ENCODE measurements around the gene GLIS1.

GLIS1 gene

DNA sequence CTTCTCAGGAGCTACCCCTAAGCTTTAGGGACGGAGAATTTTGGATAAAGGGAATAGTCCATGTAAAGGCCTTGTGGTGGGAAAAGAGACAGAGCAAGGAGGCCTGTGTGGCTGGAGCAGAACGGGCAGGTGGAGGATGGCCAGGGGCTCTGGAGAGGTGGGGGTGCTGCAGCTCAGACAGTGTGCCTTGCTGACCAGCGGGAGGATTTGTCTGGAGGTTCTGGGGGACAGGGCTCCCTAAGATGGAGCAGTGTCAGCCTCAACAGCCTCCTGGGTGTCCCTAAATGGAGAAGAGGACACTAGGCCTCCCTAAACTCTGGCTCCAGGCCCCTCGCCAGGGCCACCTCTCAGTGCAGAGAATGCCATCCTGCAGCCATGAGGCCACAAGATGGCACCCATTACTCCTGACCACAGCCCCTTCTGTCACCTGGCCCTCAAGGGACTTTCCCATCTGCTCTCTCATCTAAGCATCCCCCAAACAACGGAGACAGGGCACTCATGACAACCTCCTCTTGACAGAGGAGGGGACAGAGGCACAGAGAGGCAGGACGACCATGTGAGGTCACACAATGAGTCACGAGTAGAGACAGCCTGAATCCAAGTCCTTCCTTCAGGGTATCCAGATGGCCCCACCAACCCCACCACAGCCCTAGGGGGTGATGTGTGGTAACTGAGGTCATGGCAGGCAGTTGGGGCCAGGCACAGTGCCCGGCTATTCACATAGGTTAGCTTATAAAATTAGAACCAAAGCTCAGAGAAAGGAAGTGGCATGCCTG, 185.0 kb downstream of the GLIS1 start:
- in situ Hi-C loops (cut with MboI; ENCODE audit: low sequenced_read_pairs), result no loop called here

DNA sequence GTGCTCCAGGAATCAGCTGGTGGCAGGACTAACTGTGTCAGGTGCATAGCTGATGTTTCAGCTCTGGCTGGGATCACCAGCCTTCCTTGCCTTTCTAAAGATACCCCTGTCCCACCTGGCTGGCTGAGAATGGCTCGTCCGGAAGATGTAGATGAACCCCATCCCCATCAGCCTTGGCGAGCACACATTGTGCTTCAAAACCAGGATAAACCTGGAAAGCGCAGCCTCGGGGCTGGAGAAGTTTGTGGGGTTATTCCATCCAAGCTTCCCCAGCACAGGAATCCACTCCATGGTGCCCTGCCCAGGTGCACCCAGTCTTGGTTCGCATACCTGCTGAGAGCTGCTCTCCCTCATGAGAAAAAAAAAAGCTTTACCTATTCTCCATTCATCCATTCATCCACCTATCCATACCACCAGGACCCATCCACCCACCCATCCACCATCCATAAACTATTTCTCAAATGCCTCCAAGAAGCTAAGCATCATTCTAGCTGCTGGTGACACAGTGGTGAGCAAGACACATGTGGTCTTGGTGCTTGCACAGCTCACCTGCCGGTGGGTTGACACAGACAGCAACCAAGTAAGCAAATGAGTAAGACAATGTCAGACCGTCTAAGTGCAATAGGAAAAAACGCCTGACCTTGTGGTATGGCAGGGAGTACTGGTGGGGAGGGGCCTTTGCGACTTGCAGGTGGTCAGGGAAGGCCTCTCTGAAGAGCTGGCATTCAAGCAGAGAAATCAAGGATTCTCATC, 185.8 kb downstream of the GLIS1 start:
- in situ Hi-C loops (cut with MboI; ENCODE audit: low sequenced_read_pairs), result no loop called here

- in situ Hi-C loops (cut with MboI; ENCODE audit: low sequenced_read_pairs), result no loop called here
These were observed 186.7 kb downstream of the GLIS1 start for GRCh38 chr1:53552146-53552861.

DNA sequence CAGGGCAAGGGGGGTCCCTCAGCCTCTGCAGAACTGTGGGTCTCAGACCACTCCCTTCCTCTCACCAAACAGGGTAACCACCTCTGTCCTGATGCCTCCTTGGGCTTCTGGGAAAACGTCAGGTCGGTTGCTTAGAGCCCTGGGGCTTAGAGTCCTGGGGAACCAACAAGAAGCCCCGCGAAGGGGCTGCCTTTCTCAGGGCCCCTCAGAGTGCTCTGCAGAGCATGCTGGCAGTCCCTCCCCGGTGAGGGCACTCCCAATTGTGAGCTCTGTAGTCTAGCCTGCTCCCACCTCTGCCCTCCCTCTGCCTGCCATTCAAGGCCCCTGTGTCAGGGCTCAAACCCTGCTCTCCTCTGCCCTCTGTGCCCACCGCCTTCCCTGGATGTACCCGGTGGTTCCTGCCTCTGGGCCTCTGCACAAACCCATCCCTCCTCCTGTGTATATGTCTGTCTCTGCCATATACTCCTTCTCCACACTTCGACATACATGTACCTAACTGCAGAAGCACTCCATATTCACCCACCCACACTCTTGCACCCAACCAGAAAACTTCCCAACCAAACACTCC, 187.5 kb downstream of the GLIS1 start:
- in situ Hi-C loops (cut with MboI; ENCODE audit: low sequenced_read_pairs), result no loop called here

- in situ Hi-C loops (cut with MboI; ENCODE audit: low sequenced_read_pairs), result no loop called here
These were observed 188.7 kb downstream of the GLIS1 start for GRCh38 chr1:53550201-53550741.

GRCh38 chr1:53549781-53550180, 189.2 kb downstream of the GLIS1 start:
- in situ Hi-C loops (cut with MboI; ENCODE audit: low sequenced_read_pairs), result no loop called here

DNA sequence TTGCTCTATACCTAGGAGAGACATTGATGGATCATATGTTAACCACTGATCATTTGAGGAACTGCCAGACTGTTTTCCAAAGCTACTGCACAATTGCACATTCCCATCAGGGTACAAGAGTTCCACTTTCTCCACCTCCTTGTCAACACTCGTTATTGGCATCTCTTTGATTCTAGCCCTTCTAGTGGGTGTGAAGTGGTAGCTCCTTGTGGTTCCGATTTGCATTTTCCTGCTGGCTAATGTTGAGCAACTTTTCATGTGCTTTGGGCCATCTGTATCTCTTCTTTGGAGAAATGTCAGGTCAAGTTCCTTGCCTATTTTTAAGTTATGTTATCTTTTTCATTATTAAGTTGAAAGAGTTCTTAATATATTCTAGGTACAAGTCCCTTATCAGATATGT, 189.7 kb downstream of the GLIS1 start:
- in situ Hi-C loops (cut with MboI; ENCODE audit: low sequenced_read_pairs), result no loop called here

GRCh38 chr1:53548031-53548491, 190.9 kb downstream of the GLIS1 start:
- in situ Hi-C loops (cut with MboI; ENCODE audit: low sequenced_read_pairs), result no loop called here

GRCh38 chr1:53547231-53547790, 191.7 kb downstream of the GLIS1 start:
- in situ Hi-C loops (cut with MboI; ENCODE audit: low sequenced_read_pairs), result no loop called here

- in situ Hi-C loops (cut with MboI; ENCODE audit: low sequenced_read_pairs), result no loop called here
These were observed 192.4 kb downstream of the GLIS1 start for GRCh38 chr1:53546409-53547155.

- in situ Hi-C loops (cut with MboI; ENCODE audit: low sequenced_read_pairs), result no loop called here
These were observed 193.1 kb downstream of the GLIS1 start for GRCh38 chr1:53545663-53546408.

GRCh38 chr1:53544728-53545515, 194.0 kb downstream of the GLIS1 start:
- in situ Hi-C loops (cut with MboI; ENCODE audit: low sequenced_read_pairs), result no loop called here

- in situ Hi-C loops (cut with MboI; ENCODE audit: low sequenced_read_pairs), result no loop called here
These were observed 194.9 kb downstream of the GLIS1 start for GRCh38 chr1:53543778-53544695.

DNA sequence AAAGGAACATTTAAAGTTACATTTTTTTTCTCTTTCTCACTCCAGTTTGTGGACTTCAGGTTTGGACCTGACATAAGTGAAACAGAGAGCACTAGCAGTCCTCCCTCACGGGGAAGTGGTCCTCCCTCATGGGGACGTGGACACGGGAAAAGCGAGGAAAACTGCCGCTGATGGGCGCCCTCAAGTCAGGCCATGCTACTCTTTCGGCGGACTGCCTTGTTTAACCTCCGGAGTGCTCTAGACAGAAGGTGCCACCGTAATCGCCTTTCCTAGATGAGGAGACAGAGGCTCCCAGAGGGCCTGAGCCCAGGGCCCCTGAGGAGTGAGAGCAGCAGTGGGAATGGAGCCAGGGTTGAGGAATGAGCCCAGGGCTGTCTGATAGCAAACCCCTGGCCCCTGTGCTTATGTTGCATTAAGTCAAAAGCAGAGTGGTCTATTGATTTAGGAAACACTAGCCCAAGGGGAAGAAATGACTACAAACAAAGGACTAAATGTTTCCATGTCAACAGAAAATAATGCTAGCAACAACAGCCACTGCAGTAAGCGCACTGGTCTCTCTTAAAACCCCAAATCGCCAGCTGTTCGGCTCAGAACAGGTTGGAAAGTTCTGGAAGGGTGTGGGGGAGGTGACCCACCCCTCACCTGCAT, 195.7 kb downstream of the GLIS1 start:
- in situ Hi-C loops (cut with MboI; ENCODE audit: low sequenced_read_pairs), result no loop called here

- in situ Hi-C loops (cut with MboI; ENCODE audit: low sequenced_read_pairs), result no loop called here
These were observed 196.4 kb downstream of the GLIS1 start for GRCh38 chr1:53542551-53542950.

DNA sequence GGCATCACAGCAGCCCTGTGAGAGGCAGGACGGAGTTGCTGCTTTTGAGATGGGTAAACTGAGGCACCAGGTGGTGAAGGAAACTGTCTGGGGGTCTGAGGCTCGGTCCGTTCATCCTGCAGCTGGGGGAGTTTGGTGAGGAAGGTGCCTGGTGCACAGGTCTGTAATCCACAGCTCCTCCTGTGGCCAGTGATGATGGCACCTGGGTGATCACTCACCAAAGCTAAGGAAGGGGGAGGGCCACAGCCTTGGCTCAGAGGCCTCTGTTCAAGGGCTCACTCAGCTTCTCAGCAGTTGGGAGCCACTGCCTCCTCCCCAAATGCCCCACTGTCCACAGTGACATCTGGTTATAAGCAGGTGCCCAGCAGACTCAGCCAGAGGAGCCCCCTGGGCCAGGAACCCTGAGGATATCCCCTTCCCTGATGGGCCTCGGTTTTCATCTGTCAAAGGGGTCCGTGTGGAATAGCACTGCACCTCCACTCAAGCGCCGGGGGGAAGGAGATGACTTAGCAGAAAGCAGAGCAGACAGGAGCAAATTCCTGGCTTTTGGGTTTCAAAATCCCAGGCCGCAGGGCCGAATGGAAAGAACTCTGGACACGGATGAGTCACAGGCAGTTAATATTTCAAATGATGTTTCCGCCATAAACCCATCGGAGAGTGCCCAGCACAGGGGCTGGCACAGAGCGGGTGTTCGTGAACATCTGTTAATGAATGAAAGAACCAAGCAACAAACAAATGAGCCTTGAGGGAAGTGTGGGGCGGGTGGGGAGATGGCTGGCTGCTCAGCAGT, 197.0 kb downstream of the GLIS1 start:
- in situ Hi-C loops (cut with MboI; ENCODE audit: low sequenced_read_pairs), result no loop called here
